ENCODE measurements around the gene TGFBR3.
"Not testable (repeated sequence)": the region's sequence is repeated elsewhere in the genome, so short reads cannot be mapped to it uniquely, and the experiment has no call there.

TGFBR3 gene

DNA sequence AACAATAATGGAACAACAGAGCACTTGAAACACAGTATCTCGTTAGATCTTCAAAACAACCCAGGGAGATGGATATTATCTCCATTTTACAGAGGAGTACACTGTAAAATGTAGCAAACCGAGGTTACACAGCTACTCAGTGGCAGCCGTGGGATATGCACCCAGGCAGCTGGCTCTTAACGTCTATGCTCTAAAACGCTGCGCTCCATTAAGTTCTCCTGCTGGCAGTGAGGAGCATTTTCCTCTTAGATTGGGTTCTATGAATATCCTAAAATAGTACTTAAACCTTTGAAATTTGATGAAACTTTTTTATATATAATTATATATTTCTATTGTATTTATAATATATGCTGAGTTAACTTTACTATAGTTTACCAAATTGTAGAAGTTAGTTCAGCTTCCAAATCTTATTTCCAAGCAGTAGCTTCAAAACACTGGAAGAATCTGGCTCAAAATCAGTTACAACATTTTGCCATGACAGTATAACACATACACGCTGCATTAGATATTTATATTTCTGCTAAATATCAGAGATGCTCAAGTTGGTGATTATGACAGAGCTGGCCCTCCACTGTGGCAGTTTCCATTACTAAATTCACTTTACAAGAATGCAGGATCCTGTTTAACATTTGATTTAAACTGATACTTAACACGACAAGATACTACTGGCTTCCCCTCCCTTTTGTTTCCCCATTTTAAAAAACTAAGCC, 49.5 kb downstream of the TGFBR3 start:
- DNase-seq (ENCODE audit: low read depth in 1 of 2, low spot score in 1 of 2) = no peak
- in situ Hi-C loops (cut with HindIII; ENCODE audit: low pct_unique_long_range_greater_than_20kb, low sequenced_read_pairs) = no loop called here
- TF ChIP-seq JUND (IDR thresholded peaks at IDR 0.05; ENCODE audit: low read depth) = no peak

DNA sequence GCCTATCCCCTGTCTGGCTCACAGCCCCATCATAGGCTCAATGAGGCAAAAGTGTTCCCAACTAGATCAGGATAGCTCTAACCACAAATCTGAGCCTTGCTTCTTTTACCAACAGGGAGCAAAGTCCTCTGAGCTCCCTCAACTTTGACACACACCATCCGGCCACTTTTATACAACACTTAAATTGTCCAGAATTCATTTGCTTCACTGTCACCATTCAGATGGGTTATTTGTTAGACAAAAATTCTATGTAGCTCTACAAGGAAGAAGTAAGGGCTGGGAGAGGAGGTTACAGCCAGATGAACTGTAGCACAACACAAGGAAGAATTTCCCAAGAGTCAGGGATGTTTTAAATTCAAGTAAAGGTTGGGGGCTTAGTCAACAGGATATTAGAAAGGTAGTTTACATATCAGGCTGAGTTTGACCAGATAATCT, 50.8 kb downstream of the TGFBR3 start:
- TF ChIP-seq JUND (IDR thresholded peaks at IDR 0.05; ENCODE audit: low read depth) = no peak
- no peak for DNase-seq (ENCODE audit: low read depth in 1 of 2, low spot score in 1 of 2)
- in situ Hi-C loops (cut with HindIII; ENCODE audit: low pct_unique_long_range_greater_than_20kb, low sequenced_read_pairs) = no loop called here

DNA sequence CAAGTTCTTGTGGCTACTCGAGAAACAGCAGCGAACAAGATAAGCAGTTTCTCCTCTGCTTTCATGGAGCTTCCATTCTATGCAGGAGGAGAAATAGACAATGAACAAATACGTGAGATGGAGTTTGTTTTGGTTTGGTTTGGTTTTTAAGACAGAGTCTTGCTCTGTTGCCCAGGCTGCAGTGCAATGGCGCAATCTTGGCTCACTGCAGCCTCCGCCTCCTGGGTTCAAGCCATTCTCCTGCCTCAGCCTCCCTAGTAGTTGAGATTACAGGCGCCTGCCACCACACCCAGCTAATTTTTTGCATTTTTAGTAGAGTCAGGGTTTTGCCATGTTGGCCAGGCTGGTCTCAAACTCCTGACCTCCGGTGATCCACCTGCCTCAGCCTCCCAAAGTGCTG, 51.4 kb downstream of the TGFBR3 start:
- DNase-seq (ENCODE audit: low read depth in 1 of 2, low spot score in 1 of 2); in situ Hi-C loops (cut with HindIII; ENCODE audit: low pct_unique_long_range_greater_than_20kb, low sequenced_read_pairs): not testable (repeated sequence)

DNA sequence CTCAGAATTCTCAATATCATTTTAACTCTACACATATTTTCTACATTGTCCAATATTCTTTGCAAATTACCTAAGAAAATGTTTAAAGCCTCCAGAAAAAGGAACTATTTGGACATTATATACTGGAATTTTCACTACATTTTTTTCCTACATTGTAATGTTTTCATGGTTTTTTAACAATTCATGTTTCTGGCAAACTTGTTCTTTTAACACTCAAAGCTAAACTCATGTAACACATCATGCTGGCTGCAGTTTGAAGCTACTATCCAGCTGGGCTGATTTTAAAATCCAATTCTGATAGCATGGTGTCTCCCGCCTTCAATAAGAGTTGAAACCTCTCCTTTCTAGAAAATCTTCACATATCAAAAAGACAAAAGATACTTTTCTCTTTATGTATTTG, 52.0 kb downstream of the TGFBR3 start:
- in situ Hi-C loops (cut with HindIII; ENCODE audit: low pct_unique_long_range_greater_than_20kb, low sequenced_read_pairs) = no loop called here
- TF ChIP-seq JUND (IDR thresholded peaks at IDR 0.05; ENCODE audit: low read depth) = no peak
- DNase-seq (ENCODE audit: low read depth in 1 of 2, low spot score in 1 of 2) = no peak

DNA sequence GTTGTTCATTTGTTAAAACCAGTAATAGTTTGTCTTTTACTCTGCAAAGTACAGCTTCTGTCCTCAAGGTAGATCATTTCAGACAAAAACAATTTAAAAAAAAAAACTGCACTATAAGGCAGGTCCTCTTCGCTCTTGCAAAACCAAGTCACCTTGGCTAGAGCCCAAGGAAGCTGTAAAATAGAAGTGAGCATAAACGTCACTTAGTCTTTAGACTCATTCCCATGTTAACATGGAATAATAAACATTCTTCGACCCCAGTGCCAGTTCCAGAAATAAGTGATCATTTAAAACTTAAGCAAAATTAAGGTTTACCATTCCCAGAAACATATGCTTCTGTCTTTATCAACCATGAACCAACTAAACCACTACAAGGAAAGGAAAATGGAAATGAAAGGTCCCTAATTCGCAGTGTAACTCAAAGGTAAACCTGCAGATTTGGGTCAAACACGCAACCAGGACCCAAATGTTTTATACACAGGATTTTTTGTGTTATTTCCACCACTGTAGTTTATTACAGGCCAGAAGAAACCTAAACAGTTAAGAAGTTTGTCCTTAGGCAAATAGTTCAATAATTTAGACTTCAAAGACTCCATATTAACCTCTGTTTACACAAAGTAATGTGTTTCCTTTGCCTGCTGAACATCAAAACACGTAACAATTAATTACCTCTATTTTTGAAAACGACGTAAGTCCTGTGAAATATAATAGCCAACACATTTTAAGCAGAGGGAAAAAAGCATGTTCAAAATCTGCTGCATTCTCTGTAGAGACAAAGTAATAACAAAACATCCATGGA, 54.6 kb downstream of the TGFBR3 start:
- no peak for TF ChIP-seq JUND (IDR thresholded peaks at IDR 0.05; ENCODE audit: low read depth)
- DNase-seq (ENCODE audit: low read depth in 1 of 2, low spot score in 1 of 2) = no peak
- in situ Hi-C loops (cut with HindIII; ENCODE audit: low pct_unique_long_range_greater_than_20kb, low sequenced_read_pairs) = no loop called here

DNA sequence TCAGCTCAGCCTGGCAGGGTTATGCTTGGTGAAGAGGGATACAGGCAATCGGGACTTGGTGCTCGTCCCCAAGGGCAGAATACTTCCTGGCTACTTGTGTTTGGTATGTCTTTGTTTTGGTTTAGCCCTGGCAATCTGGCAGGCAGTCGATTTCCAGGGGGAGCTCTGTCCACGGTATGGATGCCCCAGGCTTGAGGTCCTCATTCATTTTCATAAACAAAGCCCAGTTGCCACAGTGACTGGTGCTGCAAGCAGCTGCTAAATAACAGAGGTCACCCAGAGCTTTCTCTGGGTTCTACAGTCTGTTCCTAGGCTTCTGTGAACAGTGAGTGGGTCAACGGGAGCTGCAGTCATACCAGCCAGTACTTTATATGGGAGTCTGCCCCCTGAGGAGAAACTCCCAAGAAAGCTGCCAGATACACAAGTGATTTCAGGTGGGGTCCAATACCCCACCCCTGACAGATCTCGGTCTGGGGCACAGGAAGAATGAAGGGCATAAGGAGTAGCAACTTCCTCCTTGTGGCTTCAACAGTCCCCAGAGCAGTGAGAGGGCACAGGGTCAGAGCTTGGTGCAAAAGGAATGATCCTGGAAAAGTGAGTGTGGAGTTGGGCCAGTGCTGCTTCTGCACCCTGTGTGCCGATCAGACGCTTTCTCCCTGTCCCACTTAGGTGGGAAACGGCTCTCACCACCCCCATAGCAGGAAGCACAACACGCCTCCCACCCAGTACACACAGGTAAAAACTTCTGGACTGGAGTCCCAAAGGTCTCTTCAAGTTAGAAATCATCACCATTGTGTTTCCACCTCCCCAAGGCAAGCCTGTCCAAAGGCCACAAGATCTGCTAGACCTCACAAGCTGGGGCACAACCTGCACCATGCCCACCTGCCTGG, 55.5 kb downstream of the TGFBR3 start:
- in situ Hi-C loops (cut with HindIII; ENCODE audit: low pct_unique_long_range_greater_than_20kb, low sequenced_read_pairs) = no loop called here
- TF ChIP-seq JUND (IDR thresholded peaks at IDR 0.05; ENCODE audit: low read depth) = no peak
- DNase-seq (ENCODE audit: low read depth in 1 of 2, low spot score in 1 of 2) = peak in 1 of 2 experiments; percentile 74

DNA sequence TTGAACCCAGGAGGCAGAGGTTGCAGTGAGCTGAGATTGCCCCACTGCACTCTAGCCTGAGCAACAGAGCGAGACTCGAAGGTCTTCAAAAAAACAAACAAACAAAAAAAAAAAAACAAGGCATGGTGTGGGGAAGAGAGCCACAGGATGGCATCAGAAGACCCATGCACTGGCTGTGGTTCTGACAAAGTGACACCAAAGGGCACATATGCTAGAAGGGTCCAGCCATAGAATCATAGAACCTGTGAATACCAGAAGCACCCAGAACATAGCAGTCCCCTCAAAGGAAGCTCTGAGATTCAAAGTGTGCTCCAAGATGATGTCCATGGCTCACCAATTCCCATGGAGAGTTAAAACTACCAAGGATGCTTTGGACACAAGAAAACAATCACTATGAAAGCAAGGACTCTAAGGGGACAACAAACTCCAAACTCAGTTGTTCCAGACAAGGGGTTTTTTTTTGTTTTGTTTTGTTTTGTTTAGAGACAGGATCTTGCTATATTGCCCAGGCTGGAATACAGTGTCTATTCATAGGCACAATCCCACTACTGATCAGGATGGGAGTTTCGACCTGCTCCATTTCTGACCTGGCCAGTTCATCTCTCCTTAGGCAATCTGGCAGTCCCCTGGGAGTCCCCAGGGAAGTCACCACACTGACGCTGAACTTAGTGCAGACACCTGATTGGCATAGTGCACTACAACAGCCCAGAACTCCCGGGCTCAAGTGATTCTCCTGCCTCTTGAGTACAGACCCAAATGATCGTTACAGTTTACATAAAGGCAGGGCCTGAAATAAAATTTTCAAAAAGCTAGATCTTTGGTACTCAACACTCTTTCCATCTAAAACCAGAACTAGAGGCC, 56.4 kb downstream of the TGFBR3 start:
- TF ChIP-seq JUND (IDR thresholded peaks at IDR 0.05; ENCODE audit: low read depth) = no peak
- no peak for DNase-seq (ENCODE audit: low read depth in 1 of 2, low spot score in 1 of 2)
- in situ Hi-C loops (cut with HindIII; ENCODE audit: low pct_unique_long_range_greater_than_20kb, low sequenced_read_pairs) = no loop called here

DNA sequence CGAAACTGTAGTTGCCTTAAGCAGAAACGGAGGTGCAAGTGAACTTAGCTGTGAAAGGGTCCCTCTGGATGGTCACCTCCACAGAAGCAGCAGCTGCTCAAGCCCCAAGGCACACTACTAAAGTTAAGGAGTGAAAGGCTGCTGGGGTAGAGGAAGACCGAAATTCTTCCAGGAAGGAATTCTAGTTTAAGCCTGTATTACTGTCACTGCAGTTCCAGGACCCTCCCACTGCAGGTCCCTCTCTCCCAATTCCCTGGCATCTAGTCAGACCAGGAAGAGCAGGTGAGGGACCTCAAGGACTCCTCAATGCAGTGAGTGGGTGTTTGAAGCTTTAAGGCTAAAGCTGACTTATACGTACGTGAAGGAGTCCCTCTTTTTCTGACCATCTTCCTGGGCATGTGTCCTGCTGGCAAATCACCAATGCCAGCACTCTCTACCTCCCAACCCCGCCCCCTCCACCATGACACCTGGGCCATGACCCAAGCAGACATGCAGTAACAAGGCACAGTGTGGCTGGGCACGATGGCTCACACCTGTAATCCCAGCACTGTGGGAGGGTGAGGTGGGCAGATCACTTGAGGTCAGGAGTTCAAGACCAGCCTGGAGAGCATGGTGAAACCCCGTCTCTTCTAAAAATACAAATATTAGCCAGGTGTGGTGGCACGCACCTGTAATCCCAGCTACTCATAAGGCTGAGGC, 57.2 kb downstream of the TGFBR3 start:
- TF ChIP-seq JUND (IDR thresholded peaks at IDR 0.05; ENCODE audit: low read depth) = no peak
- no peak for DNase-seq (ENCODE audit: low read depth in 1 of 2, low spot score in 1 of 2)
- in situ Hi-C loops (cut with HindIII; ENCODE audit: low pct_unique_long_range_greater_than_20kb, low sequenced_read_pairs) = no loop called here

DNA sequence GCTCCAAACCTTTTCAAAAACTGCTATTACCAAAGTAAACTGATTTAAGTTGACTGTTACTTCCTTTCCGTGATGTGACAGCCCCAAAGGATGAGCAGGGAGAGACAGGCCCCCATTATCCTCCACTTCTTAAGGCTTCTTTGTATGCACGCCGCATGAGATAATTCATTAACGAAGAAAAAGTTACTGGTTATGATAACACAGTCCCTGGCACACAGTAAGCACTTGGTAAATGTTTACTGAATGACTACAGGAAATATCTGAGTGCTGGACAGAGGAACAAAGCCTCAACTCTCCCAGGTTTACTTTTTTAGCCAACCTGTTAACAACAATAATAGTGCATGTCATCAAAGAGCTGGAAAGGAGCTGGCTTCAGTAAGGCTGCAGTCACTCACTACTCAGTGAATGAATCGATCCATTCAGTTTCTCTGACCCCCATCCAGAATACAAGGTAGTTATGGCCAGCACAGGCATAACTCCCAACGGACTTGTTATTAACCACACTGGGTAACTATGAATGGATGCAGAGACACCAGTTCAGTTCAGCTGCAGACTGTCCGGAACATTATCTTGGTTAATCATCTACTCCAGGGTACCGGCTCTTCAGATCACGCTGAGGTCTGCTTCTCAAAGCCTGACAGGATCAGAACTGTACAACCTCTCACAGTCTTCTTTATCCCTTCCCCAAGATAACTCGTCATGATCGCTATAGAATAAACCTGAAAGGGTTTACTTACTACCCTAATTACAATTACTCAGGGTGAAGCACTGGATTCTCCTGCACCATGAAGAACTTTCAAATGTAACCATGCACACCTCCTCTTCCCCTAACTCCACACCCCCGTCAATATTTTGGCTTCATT, 58.3 kb downstream of the TGFBR3 start:
- in situ Hi-C loops (cut with HindIII; ENCODE audit: low pct_unique_long_range_greater_than_20kb, low sequenced_read_pairs) = no loop called here
- no peak for TF ChIP-seq JUND (IDR thresholded peaks at IDR 0.05; ENCODE audit: low read depth)
- DNase-seq (ENCODE audit: low read depth in 1 of 2, low spot score in 1 of 2) = no peak

DNA sequence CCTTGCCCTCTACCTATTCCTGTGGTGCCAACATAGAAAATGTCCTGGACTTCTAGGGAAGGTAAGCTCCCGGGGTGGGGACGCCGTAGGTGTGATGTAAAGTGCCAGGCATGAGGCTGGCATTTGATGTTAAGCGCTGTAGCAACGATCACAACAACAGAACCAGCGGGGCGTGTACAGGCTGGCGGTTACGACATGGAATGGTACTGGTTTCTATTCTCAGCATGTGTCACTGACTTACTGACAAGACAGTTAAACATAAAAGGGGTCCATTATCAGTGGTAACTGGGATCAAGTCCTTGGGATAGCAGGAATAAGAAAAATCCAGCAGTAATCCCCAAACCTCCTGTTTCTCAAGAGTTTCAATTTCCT, 58.9 kb downstream of the TGFBR3 start:
- no peak for DNase-seq (ENCODE audit: low read depth in 1 of 2, low spot score in 1 of 2)
- no peak for TF ChIP-seq JUND (IDR thresholded peaks at IDR 0.05; ENCODE audit: low read depth)
- in situ Hi-C loops (cut with HindIII; ENCODE audit: low pct_unique_long_range_greater_than_20kb, low sequenced_read_pairs) = no loop called here

DNA sequence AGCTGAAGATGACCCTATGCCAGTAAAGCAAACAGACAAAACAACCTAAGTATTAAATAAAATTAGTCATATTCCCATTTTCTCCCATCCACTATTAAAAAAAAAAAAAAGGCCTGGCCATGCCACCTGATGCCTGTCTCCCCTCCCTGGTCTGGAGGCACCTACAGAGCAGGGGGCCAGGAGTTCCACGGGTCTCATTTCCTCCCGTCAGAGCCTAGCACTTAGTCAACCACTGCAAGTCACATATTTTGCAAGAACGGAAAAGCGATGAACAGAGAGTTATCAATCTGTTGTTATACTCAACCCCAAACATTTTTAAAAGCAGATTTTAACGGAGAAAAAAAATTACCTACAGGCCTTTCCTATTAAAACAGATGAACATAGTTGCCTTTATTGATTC, 59.3 kb downstream of the TGFBR3 start:
- no peak for DNase-seq (ENCODE audit: low read depth in 1 of 2, low spot score in 1 of 2)
- in situ Hi-C loops (cut with HindIII; ENCODE audit: low pct_unique_long_range_greater_than_20kb, low sequenced_read_pairs) = no loop called here
- no peak for TF ChIP-seq JUND (IDR thresholded peaks at IDR 0.05; ENCODE audit: low read depth)

All from T47D (cell line).